DOHH2 (cell line): ENCODE measurements around the gene ARID3C.

Experiments used
- H3F3A ChIP-seq: fragments of 200-600 bp; sonication (generic), shearing (Covaris generic); 2 replicates; pipeline ENCODE4 v1.6.0; 2016; ENCODE audit warnings: antibody characterized with exemption, mild to moderate bottlenecking; ENCODE audit not compliant: control insufficient read depth, insufficient read depth
- H3K27ac ChIP-seq: fragments of 200-600 bp; sonication (generic); 2 replicates; pipeline ENCODE4 v1.5.1; 2014; ENCODE audit warnings: low read depth, mild to moderate bottlenecking, low read length, moderate library complexity
- H3K27me3 ChIP-seq: fragments of 200-600 bp; sonication (generic); 2 replicates; pipeline ENCODE4 v1.6.1; 2014; ENCODE audit warnings: mild to moderate bottlenecking, low read length, mixed read lengths; ENCODE audit not compliant: control insufficient read depth
- H3K36me3 ChIP-seq: fragments of 200-600 bp; sonication (generic); 2 replicates; pipeline ENCODE4 v1.6.1; 2014; ENCODE audit warnings: mild to moderate bottlenecking, low read length, moderate library complexity, mixed read lengths; ENCODE audit not compliant: control insufficient read depth
- H3K4me1 ChIP-seq: fragments of 200-600 bp; sonication (generic); 2 replicates; pipeline ENCODE4 v1.6.1; 2014; ENCODE audit warnings: mild to moderate bottlenecking, low read length, mixed read lengths; ENCODE audit not compliant: control insufficient read depth
- H3K4me2 ChIP-seq: fragments of 200-600 bp; sonication (generic); 2 replicates; pipeline ENCODE4 v1.6.0; 2014; ENCODE audit warnings: mild to moderate bottlenecking, low read length, moderate library complexity
- H3K4me3 ChIP-seq: fragments of 200-600 bp; sonication (generic); 2 replicates; pipeline ENCODE4 v1.5.1; 2014; ENCODE audit warnings: mild to moderate bottlenecking, low read length, mixed read lengths
- H3K79me2 ChIP-seq: fragments of 200-600 bp; sonication (generic); 2 replicates; pipeline ENCODE4 v1.6.1; 2014; ENCODE audit warnings: mild to moderate bottlenecking, low read length, mixed read lengths; ENCODE audit not compliant: control insufficient read depth
- H3K9me2 ChIP-seq: fragments of 200-600 bp; sonication (generic); replicated peaks from 2 replicates; pipeline ENCODE4 v1.6.1; 2014; ENCODE audit warnings: mild to moderate bottlenecking, low read length, mixed read lengths; ENCODE audit not compliant: control insufficient read depth
- H3K9me3 ChIP-seq: fragments of 200-600 bp; sonication (generic); 2 replicates; pipeline ENCODE4 v1.6.1; 2014; ENCODE audit warnings: antibody characterized with exemption, low read length, mixed read lengths; ENCODE audit not compliant: control insufficient read depth, insufficient read depth
- H4K20me1 ChIP-seq: fragments of 200-600 bp; sonication (generic); 2 replicates; pipeline ENCODE4 v1.6.0; 2014; ENCODE audit warnings: low read depth, mild to moderate bottlenecking, antibody characterized with exemption, low read length, moderate library complexity; ENCODE audit not compliant: control insufficient read depth, insufficient read depth
- EZH2phosphoT487 ChIP-seq: fragments of 200-600 bp; sonication (generic); IDR thresholded peaks from 2 replicates; pipeline ENCODE4 v1.6.1; 2017; ENCODE audit warnings: borderline replicate concordance, mild to moderate bottlenecking, antibody characterized with exemption, low read length, moderate library complexity, mixed read lengths
- TF ChIP-seq, protein P1 (sequence below): fragments of 200-600 bp; sonication (generic); IDR thresholded peaks from one replicate; pipeline ENCODE4 v1.5.1; 2014; ENCODE audit warnings: antibody characterized with exemption, mild to moderate bottlenecking, low read depth, low read length; ENCODE audit not compliant: poor library complexity, severe bottlenecking

The ARID3C gene

DNA sequence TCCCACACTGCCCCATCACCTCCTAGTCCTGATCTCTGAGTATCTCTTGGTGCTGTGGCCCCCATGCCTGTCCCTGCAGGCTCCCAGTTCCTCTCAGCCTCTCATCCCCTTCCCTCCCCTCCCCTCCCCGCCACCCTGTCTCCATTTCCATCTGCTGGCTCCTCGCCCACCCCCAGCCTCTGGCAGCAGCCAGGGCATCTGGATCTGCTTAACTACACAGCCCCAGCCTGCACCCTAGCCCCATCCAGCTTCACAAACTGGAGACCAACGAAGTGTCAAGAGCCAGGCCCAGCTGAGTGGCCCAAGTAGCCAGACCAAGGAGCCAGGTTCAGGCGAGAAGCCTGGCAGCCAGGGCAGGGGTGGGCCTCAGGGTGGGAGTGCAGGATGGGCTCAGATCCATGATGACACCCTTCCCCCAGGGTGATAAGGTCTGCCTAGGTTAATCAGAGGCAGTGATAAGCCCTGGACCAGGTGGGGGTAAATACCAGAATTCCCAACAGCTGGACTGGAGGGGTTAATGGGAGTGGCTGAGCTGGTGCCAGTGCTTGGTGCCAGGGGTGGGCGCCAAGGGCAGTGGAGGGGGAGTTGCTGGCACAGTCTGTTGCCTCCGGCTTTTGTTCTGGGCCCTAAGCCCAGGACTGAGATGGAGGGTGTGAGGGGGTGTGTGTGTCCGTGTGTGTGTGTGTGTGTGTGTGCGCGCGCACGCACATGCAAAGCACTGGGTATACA is 25.6 kb upstream of the ARID3C start:
- Histone ChIP-seq H3K9me3 (no peaks in the 10 kb centered on the region), H3K79me2 (no peaks in the 10 kb centered on the region), H4K20me1 (no peaks in the 10 kb centered on the region), H3K4me2 (no peak overlapping the region), H3K4me1 (no peaks in the 10 kb centered on the region), H3F3A (no peaks in the 10 kb centered on the region), H3K27ac (no peak overlapping the region), H3K9me2 (no peaks in the 10 kb centered on the region), H3K36me3 (peaks cover under 1% of the 10 kb centered on the region; the same call in 1 of the 2 replicates), H3K4me3 (no peak overlapping the region), H3K27me3 (peaks cover 15% of the 10 kb centered on the region)
- TF ChIP-seq, protein P1, sequence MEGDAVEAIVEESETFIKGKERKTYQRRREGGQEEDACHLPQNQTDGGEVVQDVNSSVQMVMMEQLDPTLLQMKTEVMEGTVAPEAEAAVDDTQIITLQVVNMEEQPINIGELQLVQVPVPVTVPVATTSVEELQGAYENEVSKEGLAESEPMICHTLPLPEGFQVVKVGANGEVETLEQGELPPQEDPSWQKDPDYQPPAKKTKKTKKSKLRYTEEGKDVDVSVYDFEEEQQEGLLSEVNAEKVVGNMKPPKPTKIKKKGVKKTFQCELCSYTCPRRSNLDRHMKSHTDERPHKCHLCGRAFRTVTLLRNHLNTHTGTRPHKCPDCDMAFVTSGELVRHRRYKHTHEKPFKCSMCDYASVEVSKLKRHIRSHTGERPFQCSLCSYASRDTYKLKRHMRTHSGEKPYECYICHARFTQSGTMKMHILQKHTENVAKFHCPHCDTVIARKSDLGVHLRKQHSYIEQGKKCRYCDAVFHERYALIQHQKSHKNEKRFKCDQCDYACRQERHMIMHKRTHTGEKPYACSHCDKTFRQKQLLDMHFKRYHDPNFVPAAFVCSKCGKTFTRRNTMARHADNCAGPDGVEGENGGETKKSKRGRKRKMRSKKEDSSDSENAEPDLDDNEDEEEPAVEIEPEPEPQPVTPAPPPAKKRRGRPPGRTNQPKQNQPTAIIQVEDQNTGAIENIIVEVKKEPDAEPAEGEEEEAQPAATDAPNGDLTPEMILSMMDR, result no peak
- TF ChIP-seq EZH2phosphoT487, result no peak

DNA sequence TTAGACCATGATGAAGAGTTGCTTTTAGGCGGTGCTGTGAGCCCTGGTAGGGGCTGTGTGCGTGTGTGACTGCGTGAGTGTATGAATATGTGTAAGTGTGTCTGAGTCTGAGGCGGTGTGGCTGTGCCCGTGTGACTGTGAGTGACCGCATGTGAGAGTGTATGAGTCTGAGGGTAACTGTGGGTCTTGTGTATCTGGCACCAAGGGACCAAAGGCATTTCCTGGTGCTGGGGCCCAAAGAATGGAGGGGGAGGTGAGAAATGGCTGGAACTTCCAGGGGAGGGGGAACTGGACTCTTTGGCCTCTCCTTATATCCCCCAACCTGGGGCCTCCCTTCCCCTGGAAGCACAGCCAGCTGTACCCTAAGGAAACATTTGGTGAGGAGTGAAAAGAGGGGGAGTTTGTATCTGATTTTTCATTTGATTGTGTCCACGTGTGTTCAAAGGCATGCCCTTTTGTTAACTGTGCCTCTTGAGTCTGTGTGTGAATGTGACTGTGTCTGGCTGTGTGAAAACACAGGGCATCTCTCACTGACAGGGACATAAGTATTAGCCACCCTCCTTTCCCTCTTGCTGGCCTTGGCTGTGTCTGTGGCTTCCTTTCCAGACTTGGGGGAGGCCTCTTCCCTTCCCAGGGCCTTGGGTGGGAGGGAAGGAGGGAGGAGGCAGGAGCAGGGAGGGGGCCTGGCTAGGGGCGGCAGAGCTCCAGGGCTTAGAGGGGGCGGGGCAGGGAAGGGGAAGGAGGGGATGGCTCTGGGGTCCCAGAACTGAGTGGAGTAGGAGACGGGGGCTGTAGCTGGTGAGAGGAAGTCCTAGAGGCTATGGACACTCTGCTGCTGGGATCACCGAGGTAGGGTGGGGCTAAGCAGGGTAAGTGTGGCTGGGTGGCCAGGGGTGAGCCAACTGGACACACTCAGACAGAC is 24.5 kb upstream of the ARID3C start:
- H3K79me2 ChIP-seq, result no peaks in the 10 kb centered on the region
- H3K4me3 ChIP-seq, result no peak overlapping the region
- H3K4me1 ChIP-seq, result no peaks in the 10 kb centered on the region
- H3K27me3 ChIP-seq, result peaks cover 15% of the 10 kb centered on the region
- H3F3A ChIP-seq, result no peaks in the 10 kb centered on the region
- no peaks in the 10 kb centered on the region for H4K20me1 ChIP-seq
- TF ChIP-seq, protein P1, result no peak
- no peak for TF ChIP-seq EZH2phosphoT487
- no peaks in the 10 kb centered on the region for H3K9me2 ChIP-seq
- peaks cover 5% of the 10 kb centered on the region; the same call in 1 of the 2 replicates for H3K36me3 ChIP-seq
- H3K9me3 ChIP-seq, result no peaks in the 10 kb centered on the region
- H3K4me2 ChIP-seq, result no peak overlapping the region
- H3K27ac ChIP-seq, result no peak overlapping the region

DNA sequence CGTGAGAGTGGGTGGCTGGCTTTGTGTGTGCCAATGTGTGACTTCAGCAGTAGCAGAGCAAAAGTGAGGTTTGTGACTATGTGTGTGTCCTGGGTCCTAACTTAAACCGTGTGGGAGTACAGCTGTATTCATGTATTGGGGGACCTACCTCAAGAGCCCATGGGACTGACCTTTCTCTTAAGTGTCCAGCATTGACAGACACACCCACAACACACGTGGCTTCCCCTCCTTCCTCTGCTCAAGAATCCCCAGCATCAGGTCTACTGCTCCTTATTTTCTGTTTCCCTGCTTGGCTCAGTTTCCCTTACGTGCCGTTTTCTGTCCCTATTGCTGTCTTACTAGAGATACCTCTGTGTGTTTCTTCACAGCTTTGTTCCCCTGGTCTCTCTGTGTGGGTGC is 23.7 kb upstream of the ARID3C start:
- H3K36me3 ChIP-seq, result peaks cover 8% of the 10 kb centered on the region; the same call in 1 of the 2 replicates
- no peaks in the 10 kb centered on the region for H3K79me2 ChIP-seq
- H3K4me2 ChIP-seq, result no peak overlapping the region
- no peaks in the 10 kb centered on the region for H3F3A ChIP-seq
- H3K9me2 ChIP-seq, result no peaks in the 10 kb centered on the region
- no peak overlapping the region for H3K4me3 ChIP-seq
- no peaks in the 10 kb centered on the region for H3K9me3 ChIP-seq
- peaks cover 2% of the 10 kb centered on the region for H3K4me1 ChIP-seq
- no peak overlapping the region for H3K27ac ChIP-seq
- H4K20me1 ChIP-seq, result no peaks in the 10 kb centered on the region
- TF ChIP-seq EZH2phosphoT487, result no peak
- TF ChIP-seq, protein P1, result no peak
- H3K27me3 ChIP-seq, result peaks cover 12% of the 10 kb centered on the region
